ENCODE measurements around the gene CLEC9A. TPM values are rescaled to one million over a fixed set of nuclear protein-coding genes. Genes with fewer than 3 reads are reported as not detected.
A peak's percentile ranks its signal among the peaks of the same experiment; 100 is the strongest.

Gene CLEC9A
- total and polyA plus RNA-seq, 9 of the 15 experiments (the other 6 are each of a cell fraction or from before 2014, with no cell fraction given), result not detected

GRCh38 chr12:10111451-10111850 lies 81.0 kb downstream of the CLEC9A start (continued):
- TF ChIP-seq EP300 (IDR thresholded peaks at IDR 0.05; ENCODE audit: low read length) (no peak), TBL1XR1 (IDR thresholded peaks at IDR 0.05; ENCODE audit: low read length in 2 of 2) (no peak), ZFP91 (CRISPR knock-in tag; IDR thresholded peaks at IDR 0.05) (no peak), E2F6 (IDR thresholded peaks at IDR 0.05; ENCODE audit: borderline replicate concordance in 1 of 2, extremely low read depth in 1 of 2, insufficient read depth in 1 of 2, insufficient read length in 1 of 2, low read depth in 1 of 2, low read length in 1 of 2, poor library complexity in 1 of 2, severe bottlenecking in 1 of 2) (peak in 1 of 2 experiments; percentile 56)

- Histone ChIP-seq H3K9me3 (replicated peaks; ENCODE audit: control insufficient read depth, insufficient read depth, low read depth, low read length) (no peaks in the 10 kb centered on the region), H3K79me2 (ENCODE audit: control insufficient read depth, insufficient read depth, low read length) (no peaks in the 10 kb centered on the region), H3K27ac (ENCODE audit: extremely low read depth, low read depth, low read length) (no peak overlapping the region), H4K20me1 (replicated peaks; ENCODE audit: control insufficient read depth, insufficient read depth, low read length) (no peaks in the 10 kb centered on the region), H3K9ac (ENCODE audit: insufficient read depth in 1 of 2, low read depth in 2 of 2, low read length in 2 of 2) (no peak overlapping the region), H2AFZ (ENCODE audit: low read depth, low read length) (no peak overlapping the region), H3K4me2 (ENCODE audit: insufficient read depth, low read length) (no peak overlapping the region), H3K9me1 (ENCODE audit: control insufficient read depth, insufficient read depth, low read length) (no peaks in the 10 kb centered on the region), H3K4me3 (no peak overlapping the region), H3K36me3 (ENCODE audit: control insufficient read depth, insufficient read depth, low read length) (no peaks in the 10 kb centered on the region), H3K27me3 (ENCODE audit: control insufficient read depth in 2 of 2, insufficient read depth in 2 of 2, low read length in 2 of 2) (no peaks in the 10 kb centered on the region; a peak in 2 of 5 replicates), H3K4me1 (replicated peaks in 1 of 2; ENCODE audit: control insufficient read depth in 2 of 2, insufficient read depth in 2 of 2, low read length in 2 of 2) (peaks cover 0 to 5% of the 10 kb centered on the region in 2 experiments; a peak in 2 of 5 replicates)
- WGBS (ENCODE audit: insufficient coverage, low coverage, missing lambda C conversion rate), result 40% methylated on average over 1 of the region's 1 CpG
- ATAC-seq (no peak), DNase-seq (ENCODE audit: extremely low read depth in 1 of 4, low spot score in 3 of 4) (no peak), FAIRE-seq (no peak)
- ChIA-PET CTCF (ENCODE audit: low intra/inter-chr PET ratio) (no interaction called here), POLR2A (no interaction called here)
- intact Hi-C loops (cut with micrococcal nuclease), result no loop called here
- in situ Hi-C loops (cut with MboI), result no loop called here
- no TSS peak for BruUV-seq (replicated peaks)
- TF ChIP-seq DEAF1 (CRISPR knock-in tag; IDR thresholded peaks at IDR 0.05) (no peak), TSHZ1 (CRISPR knock-in tag; IDR thresholded peaks at IDR 0.05) (no peak), ZNF23 (CRISPR knock-in tag; IDR thresholded peaks at IDR 0.05) (no peak), RAD51 (IDR thresholded peaks at IDR 0.05; ENCODE audit: borderline replicate concordance, low read depth) (no peak), YY1 (IDR thresholded peaks at IDR 0.05; ENCODE audit: borderline replicate concordance in 1 of 3, control insufficient read depth in 1 of 3, extremely low read depth in 1 of 3, insufficient read depth in 3 of 3, insufficient read length in 1 of 3, insufficient replicate concordance in 2 of 3, low read depth in 1 of 3, low read length in 2 of 3) (no peak), ZNF655 (CRISPR knock-in tag; IDR thresholded peaks at IDR 0.05) (no peak)
Measured at GRCh38 chr12:10113075-10113474, 82.6 kb downstream of the CLEC9A start.
